HG03460 (cell line): ENCODE measurements around the gene RNASE8.
"Not testable (repeated sequence)": the region's sequence is repeated elsewhere in the genome, so short reads cannot be mapped to it uniquely, and the experiment has no call there.

Experiments
- ATAC-seq: cut with Tn5 transposase; IDR thresholded peaks from one replicate; pipeline ENCODE4 v1.9.1; 2021; ENCODE audit not compliant: unreplicated experiment

The RNASE8 gene

DNA sequence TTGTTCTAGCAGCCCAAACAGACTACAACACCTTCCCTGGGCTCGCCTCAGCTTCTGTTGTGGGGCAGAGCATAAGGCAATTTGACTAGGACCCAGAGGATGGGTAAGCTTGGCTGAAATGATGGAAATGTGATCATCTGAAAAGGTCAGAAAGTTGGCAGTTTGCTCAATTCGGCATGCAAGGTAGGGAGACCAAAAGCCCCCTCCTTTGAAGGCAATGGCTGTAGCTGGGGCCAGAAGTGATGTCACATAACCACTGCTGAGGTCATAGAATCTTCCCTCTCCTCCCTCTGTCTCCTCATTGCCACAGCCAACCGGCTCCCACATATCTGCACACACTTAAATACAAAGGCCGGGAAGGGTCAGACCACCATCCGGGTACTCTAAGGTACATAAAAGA is 27.7 kb upstream of the RNASE8 start, which contains the start of gene TPPP2:
TPPP2 (plus strand) TSS at position 301 of the 400 bp plus-strand sequence. CDS start 365 bp downstream, outside the sequence.
- ATAC-seq, result no peak

DNA sequence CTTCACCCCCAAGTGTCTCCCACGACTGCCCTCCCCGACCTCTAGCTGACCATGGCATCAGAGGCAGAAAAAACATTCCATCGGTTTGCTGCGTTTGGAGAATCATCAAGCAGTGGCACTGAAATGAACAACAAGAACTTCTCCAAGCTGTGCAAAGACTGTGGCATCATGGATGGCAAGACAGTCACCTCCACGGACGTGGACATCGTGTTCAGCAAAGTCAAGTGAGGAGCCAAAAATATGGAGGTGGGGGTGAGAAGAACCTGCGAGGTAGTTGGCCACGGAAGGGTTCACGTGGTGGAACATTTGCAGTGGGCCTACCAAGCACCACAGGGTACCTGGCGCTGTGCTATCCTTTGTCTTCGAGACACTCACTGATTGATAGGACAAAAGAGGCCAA is 27.1 kb upstream of the RNASE8 start:
- ATAC-seq, result no peak

DNA sequence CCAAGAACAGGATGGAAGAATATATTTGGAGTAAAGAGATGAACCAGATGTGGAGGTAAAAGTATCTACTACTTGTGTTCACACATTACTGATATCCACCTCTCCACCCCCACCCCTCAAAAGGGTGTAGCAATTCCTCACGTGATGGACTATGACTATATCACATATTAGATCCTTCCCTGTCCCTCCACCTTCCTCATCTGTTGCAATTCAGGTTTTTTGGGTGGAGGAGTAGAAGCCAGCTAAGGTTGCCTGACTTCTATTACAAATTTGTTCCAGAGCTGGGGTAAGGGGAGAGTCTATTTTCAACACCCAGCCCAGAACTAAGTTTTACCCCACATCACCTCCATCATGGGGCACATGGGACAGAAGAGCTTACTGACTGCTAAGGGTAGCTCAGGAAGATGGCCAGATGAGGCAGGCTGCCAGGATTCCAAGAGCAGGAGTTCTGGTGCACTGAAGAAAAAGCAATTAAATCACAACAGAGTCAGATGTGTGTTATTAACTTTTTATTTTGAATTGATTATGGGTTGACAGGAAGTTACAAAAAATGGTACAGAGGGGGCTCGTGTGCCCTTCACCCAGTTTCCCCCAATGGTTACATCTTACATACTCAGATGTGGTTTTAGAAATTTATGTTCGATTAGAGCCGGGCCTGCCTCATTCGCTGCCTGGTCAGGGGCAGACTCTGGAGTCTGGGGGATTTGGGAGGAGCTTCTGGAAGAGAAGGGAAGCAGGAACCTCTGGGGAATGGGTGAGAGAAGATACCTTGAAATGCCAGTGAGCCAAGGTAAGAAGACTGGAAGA is 25.1 kb upstream of the RNASE8 start:
- ATAC-seq, result no peak

DNA sequence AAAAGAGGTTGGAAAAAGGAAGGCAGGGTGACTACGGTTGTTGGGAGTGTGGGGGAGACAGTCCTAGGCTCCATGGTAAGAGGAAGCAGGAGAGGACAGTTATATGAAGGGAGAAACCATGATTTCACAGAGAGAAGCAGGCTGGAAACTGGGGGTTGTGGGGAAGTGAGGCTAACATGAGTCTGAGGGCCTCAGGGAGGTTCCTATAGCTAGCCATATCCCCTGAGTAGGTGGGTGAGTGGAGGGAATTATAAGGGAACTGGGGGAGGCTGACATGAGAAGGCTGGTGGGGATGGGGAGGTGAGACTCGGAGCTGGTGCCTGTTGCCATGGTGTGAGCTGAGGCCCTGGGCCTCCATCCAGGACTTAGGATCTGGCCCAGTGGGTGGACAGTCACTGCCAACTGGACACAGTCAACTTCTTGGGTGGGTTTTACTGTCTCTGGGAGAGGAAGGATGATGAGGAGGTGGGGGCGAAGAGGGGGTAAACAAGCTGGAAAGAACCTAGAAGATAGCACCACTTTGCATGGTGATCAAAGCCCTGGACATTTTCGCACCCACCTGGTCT is 24.4 kb upstream of the RNASE8 start:
- no peak for ATAC-seq

DNA sequence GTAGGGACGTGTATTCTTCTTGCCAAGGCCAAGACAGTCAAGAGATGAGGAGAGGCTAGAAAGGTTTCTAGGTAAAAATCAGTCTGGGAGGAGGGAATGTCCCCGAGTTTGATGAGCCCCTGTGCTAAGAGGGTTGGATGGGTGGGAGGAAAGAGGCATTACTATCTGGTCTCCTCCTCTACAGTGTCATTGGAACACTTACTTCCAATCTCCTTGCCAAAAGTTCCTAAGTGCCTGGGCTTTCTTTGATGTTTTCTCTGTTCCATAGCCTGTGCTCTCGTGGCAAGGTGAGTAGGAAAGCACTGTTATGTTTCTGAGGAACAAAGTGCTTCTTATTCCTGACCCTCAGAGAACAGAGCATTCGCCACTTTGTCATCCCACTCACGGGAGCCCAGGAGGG is 22.9 kb upstream of the RNASE8 start, which contains the start of gene RNASE13:
RNASE13 (minus strand) TSS at position 101 of the 400 bp plus-strand sequence. CDS start 519 bp downstream, outside the sequence.
- no peak for ATAC-seq

DNA sequence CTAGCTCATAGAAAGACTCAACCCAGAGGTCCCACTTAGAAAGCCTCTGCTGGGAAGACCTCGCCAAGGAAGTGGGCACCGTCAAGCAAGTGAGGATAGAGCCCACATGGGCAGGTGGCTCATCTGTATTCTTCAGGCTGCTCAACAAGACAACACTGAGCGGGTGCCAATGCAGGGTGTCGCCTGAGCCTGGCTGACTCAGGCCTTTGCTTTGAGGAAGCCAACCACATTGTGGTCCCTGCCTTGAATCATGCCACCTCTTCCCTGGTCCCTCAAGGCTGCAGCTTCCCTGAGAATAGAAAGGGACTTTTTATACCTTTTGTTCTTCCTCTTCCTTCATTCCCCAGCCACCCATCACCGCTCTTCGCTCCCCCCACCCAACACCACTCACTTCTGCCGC is 20.9 kb upstream of the RNASE8 start:
- ATAC-seq, result no peak

DNA sequence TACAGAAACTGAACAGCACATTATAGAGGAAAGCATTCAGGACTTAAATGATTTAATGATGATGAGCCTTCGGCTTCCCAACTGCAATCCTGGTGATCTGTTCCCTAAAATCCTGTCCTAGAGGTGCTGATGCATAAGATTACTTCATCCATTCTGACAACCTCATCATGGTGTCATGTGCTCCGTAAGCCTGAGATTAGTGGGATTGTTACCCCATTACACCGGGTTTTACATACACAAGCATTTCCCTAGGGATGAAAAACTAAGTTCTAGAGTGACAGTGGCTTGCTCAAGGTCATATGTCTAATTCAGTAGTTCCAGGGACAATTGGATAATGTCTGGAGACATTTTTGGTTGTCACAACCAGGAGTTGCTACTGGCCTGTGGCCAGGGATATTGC is 20.5 kb upstream of the RNASE8 start:
- ATAC-seq, result no peak

DNA sequence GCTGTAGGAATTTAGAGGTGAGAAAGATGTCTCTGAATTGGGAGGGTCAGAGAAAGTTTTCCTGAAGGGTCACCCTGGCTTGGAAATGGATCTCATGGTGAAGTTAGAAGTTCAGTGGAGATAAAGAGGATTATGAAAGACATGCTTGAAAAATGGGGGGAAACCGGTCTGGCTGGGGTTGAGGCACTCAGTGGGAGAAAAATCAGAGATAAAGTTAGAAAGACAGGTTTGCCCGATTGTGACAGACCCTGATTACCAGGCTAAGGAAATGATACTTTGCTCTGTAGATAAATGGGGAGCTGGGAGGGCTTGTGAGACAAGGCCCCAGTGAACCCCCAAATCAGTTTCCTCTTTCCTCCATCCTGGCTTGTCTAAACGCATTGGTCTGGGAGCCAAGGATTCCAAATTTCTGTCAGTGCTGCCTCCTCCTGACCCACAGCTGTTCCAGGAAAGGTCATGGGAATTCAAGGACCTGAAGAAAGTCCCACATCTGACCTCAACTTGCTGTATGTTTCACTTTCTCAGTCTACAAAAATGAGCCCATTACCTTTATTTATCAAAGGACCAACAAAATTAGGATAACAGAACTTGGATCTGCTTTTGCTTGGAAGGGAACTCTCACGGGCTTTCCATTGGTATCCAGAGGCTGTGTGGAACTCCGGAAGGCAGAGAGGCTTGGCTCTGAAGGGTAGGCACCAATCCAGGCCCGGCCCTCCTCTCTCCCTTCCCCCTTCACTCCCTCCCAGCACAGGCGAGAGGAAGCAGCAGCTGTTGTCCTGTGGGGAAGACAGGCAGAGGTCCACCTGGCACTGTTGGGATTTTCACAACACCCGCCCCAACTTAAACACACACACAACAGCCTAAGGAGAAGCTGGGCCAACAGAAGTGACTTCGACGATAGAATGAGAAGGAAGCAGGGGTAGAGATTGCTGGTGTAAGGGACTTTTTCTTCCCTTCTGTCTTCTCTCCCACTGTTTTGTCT is 18.9 kb upstream of the RNASE8 start:
- ATAC-seq, result no peak

DNA sequence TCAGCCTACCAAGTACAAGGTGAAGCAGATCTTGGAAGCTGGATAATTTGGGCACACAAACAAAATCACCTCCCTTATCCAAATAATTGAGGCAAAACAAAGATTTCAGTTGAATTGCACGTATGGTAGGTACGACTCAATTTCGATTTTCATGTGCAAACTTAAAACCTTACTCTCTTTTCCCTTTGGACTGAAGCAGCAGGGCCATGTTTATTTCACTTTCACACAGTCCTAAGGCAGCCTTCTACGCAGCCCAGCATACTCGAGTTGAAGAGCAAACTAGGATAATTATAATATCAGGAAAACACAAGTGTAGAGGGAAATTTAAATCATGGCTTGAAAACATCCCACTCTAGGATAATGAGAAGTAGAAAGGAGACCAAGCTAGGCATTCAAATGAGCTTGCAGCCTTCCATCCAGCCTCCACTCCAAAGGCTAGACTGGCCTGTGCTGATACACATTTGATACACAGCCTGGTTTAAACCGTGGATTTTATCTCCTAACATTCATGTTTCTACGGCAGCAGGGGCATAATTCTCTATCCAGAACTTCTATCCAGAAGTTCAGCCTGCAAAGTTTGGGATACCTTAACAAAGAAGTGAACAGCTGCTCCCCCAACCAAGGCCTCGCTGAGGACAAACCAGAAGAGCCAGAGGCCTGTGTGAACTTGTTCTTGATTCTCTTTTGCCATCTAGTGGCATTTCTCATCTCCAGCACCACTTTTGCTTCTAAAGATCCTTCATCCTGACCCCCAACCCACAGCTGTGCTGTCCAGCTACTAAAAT is 17.8 kb upstream of the RNASE8 start:
- no peak for ATAC-seq

DNA sequence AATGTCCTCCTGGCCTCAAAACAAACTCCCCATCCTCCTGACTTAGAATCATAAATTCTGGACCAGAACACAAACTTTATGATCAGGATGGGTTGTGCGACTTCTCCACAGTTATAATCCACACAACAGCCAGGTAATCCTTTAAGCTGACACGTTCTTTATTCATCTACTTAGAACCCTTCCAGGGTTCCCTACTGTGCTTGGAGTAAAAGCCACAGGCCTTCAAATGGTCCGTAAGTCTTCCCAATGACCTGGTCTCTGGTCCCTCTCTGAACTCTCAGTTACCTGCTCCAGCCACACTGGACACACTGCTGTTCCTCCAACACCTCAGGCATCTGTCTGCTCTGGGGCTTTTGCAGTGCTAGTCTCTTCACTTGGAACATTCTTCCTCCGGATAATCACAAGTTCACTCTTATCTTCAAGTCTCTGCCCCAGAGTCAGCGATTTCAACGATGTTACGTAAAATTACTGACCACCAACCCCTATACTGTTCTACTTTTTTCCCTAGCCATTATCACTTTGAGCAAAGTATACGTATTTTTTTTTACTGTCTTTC is 17.2 kb upstream of the RNASE8 start:
- ATAC-seq, result no peak

DNA sequence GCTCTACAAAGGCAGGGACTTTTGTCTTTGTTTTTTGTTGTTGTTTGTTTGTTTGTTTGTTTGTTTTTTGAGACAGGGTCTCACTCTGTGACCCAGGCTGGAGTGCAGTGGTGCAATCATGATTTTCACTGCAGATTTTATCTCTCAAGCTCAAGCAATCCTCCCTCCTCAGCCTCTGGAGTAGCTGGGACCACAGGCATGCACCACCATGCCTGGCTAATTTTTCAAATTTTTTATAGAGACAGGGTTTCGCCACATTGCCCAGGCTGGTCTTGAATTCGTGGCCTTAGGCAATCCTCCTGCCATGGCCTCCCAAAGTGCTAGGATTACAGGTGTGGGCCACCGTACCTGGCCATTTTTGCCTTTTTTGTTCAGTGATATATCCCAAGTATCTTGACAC is 16.7 kb upstream of the RNASE8 start:
- not testable (repeated sequence) for ATAC-seq

DNA sequence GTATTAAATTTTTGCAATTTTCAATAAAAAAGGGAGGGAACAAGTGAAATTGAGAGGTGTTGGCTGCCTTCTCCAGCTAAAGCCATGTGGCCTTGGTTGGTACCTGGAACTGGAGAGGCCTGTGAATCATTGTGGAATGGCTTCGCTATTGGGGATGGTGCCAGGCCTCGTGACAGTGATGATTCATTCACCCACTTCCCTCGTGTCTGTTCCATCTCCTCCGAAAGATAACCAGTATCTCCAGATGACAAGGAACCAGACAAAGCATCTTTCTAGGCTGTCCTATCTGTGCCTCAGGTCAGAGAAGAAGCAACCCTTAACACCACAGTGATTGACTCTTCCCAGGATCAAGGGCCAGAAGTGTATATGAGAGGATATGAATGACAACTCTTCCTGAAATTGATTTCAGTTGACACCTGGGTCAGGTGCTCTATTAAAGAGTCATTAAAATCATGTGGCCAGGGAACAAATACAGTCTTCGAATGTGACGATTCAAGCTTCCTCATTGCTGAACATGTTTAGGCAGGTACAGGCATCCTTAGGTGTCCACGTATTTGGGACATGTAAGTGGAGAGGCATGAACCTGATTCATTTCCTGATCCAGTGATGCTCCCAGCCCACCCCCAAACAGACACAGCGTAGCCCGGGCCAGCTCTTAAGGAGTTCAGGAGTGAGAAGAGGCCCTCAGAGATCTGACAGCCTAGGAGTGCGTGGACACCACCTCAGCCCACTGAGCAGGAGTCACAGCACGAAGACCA is 15.8 kb upstream of the RNASE8 start, which contains the start of gene RNASE7:
RNASE7 (plus strand) TSS at position 687 of the 758 bp plus-strand sequence. CDS start 631 bp downstream, outside the sequence.
- no peak for ATAC-seq

DNA sequence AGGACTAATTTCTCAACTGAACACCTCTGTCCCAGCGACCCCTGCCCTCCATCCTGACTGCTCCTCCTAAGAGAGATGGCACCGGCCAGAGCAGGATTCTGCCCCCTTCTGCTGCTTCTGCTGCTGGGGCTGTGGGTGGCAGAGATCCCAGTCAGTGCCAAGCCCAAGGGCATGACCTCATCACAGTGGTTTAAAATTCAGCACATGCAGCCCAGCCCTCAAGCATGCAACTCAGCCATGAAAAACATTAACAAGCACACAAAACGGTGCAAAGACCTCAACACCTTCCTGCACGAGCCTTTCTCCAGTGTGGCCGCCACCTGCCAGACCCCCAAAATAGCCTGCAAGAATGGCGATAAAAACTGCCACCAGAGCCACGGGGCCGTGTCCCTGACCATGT is 14.7 kb upstream of the RNASE8 start:
- ATAC-seq, result no peak

DNA sequence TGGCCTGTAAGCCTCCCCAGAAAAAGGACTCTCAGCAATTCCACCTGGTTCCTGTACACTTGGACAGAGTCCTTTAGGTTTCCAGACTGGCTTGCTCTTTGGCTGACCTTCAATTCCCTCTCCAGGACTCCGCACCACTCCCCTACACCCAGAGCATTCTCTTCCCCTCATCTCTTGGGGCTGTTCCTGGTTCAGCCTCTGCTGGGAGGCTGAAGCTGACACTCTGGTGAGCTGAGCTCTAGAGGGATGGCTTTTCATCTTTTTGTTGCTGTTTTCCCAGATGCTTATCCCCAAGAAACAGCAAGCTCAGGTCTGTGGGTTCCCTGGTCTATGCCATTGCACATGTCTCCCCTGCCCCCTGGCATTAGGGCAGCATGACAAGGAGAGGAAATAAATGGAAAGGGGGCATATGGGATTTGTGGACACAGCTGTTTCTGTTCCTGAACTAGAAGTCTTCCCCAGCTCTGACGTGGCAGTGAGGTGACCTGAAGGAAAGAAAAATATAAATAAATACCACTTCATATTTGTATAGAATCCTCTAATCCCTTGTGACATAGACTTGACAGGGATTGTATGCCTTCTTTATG is 14.1 kb upstream of the RNASE8 start:
- no peak for ATAC-seq

DNA sequence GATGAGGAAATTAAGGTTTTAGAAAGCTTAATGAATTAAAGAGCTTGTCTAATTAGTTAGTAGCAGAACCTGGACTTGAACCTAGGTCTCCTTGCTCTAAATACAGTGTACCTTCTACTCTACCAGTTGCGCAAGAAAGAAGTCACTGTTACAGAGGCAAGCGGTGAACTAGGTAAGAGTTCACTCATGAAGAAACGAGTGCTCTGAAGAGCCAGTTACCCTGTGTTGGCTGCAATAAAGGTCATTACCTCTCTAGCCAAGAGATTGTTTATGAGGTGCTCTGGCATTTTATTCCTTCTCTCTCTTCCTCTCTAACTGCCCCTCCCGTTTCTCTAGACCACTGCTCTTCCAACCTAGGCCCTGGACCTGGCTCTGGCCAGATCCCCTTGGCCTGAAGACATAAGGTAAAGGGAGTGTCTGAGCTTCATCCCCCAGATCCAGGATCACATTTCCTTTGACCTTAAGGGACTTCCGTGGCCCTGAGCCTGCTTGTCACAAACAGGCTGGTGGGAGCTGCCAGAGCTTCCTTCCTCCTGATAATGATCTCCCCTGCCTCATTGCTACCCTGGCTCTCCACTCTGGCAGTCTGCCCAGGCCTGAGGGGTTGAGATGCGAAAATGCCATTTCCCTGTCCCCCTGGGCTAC is 13.5 kb upstream of the RNASE8 start:
- no peak for ATAC-seq

DNA sequence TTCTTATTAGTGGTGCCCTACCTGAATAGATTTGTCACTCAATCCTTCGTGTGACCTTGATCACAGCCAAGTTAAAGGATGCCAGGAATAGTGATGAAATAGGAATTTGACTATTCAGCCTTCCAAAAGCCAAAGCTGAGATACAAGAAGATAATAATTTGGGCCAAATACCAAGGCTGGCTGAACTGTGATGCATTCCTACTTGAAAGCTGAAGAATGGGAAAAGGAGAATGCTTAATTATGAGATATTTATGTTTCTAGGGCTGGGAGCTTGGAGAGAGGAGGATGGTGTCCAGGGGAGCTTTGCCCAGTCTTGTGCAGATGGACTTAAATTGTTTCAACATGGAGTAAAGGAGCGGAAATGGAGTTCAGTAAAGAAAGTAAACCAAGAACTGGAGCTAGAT is 10.2 kb upstream of the RNASE8 start:
- no peak for ATAC-seq

DNA sequence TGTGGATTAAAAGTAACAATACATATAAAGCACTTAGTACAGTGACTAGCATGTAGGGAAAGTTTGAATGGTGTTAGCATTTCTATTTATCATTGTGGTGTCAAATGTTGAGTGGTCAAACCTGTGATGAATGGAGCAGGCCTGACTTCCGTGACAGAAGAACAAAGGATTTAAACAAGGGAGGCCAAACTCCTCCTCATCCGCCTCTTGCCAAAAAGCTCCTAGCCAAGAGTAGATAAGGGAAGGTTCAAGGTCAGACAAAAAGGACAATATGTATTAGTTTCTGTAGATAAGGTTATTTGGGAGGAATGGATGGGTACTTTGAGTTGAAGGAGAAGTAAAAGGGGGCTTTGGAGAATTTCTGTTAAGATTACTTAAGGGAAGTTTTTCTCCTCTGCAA is 9.0 kb upstream of the RNASE8 start:
- no peak for ATAC-seq

DNA sequence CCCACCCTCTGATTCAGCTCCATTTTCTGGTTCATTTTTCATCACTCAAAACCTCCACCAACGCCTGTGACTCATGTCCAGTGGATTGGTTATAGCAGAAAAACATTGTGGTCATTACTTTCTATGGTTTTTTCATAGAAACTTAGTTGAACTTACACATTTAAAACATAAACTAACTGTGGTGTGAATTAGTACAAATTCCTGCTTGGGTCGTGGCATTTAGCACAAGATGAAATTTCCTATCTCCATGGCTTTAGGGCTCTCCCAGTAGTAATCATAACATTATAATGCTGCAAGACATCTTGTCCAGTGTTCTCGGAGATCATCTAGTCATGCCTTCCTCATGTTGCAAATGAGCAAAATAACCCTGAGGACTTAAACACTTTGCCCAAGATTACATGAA is 8.3 kb upstream of the RNASE8 start:
- ATAC-seq, result no peak

DNA sequence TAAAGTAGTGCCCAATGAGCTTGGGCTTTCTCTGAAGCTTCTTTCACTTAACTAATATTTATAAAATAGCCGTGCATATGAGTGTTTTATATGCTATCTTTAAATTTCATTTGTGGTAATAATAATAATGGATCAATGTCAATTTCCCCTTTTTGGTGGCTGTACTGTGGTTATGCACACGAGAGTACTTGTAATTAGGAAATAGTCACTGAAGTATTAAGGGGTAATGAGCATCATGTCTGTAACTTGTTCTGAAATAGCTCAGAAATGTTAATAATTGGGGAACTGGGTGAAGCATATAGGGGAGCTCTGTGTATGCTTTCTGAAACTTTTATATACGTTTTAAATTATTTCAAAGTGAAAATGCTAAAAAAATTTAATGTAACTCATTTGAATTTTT is 7.0 kb upstream of the RNASE8 start:
- no peak for ATAC-seq
